GM12878 (cell line): ENCODE data around the gene CCN2.

ENCODE experiments used
- HCFC1 ChIP-seq: fragments of 150-350 bp; IDR thresholded peaks from 2 replicates; pipeline ENCODE4 v1.6.1; 2014; ENCODE audit warnings: low read length
- POLR2AphosphoS2 ChIP-seq: IDR thresholded peaks from 2 replicates; pipeline ENCODE4 v1.6.1; 2011; ENCODE audit warnings: low read depth, mild to moderate bottlenecking, low read length, improper control_type of control experiment, moderate library complexity
- TF ChIP-seq, protein P1 (sequence below): IDR thresholded peaks from 2 replicates; pipeline ENCODE4 v1.6.1; 2012; ENCODE audit warnings: mild to moderate bottlenecking, low read depth, low read length
- TF ChIP-seq, protein P2 (sequence below), 3 experiments: IDR thresholded peaks in 2 of 3; conservative IDR thresholded peaks in 1 of 3; 2 replicates each; pipeline ENCODE4 v1.5.1; 2011; ENCODE audit warnings: low read depth in 3 of 3, low read length in 3 of 3, mild to moderate bottlenecking in 3 of 3, control low read depth in 2 of 3, moderate library complexity in 2 of 3, inconsistent platforms in 1 of 3, mixed read lengths in 1 of 3; ENCODE audit not compliant: control insufficient read depth in 2 of 3, insufficient read depth in 1 of 3; ENCODE audit errors: extremely low read depth in 1 of 3
- TF ChIP-seq, protein P3 (sequence below): IDR thresholded peaks from 2 replicates; pipeline ENCODE4 v1.6.1; 2012; ENCODE audit warnings: improper control_type of control experiment, low read depth, low read length; ENCODE audit not compliant: insufficient replicate concordance

DNA sequence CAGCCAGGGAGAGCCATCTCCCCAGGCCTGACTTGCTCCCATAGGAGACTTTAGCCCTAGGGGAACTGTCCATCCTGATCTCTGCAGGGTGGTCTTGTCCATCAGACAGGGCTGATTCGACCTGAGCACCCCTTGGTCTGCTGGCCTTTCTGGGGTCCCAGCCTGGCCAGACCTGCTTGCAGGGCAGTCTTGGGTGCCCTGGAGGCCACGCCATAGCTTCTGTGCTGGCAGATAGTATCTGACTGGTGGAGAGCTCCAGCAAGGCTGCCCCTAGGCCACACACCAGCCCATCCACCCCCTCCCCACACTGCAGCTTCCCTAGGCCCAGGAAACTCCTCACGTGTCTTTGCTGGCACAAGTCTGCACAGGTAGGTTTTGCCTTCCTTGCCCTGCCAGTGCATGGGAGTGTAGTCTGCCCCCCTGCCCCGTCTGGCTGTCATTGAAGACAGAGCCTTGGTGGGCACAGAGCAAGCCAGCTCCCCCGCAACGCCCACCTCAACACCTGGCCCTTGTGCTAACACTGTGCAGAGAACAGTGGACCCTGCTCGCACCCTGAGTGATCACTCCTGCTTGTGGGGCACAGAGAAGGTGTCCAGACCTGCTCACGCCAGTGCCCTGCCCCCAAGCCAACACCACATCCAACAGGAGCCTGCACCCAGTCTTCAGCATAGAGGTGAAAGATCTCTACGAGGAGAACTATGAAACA, 32.4 kb downstream of the CCN2 start:
- TF ChIP-seq, protein P1, sequence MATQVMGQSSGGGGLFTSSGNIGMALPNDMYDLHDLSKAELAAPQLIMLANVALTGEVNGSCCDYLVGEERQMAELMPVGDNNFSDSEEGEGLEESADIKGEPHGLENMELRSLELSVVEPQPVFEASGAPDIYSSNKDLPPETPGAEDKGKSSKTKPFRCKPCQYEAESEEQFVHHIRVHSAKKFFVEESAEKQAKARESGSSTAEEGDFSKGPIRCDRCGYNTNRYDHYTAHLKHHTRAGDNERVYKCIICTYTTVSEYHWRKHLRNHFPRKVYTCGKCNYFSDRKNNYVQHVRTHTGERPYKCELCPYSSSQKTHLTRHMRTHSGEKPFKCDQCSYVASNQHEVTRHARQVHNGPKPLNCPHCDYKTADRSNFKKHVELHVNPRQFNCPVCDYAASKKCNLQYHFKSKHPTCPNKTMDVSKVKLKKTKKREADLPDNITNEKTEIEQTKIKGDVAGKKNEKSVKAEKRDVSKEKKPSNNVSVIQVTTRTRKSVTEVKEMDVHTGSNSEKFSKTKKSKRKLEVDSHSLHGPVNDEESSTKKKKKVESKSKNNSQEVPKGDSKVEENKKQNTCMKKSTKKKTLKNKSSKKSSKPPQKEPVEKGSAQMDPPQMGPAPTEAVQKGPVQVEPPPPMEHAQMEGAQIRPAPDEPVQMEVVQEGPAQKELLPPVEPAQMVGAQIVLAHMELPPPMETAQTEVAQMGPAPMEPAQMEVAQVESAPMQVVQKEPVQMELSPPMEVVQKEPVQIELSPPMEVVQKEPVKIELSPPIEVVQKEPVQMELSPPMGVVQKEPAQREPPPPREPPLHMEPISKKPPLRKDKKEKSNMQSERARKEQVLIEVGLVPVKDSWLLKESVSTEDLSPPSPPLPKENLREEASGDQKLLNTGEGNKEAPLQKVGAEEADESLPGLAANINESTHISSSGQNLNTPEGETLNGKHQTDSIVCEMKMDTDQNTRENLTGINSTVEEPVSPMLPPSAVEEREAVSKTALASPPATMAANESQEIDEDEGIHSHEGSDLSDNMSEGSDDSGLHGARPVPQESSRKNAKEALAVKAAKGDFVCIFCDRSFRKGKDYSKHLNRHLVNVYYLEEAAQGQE: no peak
- TF ChIP-seq, protein P2, sequence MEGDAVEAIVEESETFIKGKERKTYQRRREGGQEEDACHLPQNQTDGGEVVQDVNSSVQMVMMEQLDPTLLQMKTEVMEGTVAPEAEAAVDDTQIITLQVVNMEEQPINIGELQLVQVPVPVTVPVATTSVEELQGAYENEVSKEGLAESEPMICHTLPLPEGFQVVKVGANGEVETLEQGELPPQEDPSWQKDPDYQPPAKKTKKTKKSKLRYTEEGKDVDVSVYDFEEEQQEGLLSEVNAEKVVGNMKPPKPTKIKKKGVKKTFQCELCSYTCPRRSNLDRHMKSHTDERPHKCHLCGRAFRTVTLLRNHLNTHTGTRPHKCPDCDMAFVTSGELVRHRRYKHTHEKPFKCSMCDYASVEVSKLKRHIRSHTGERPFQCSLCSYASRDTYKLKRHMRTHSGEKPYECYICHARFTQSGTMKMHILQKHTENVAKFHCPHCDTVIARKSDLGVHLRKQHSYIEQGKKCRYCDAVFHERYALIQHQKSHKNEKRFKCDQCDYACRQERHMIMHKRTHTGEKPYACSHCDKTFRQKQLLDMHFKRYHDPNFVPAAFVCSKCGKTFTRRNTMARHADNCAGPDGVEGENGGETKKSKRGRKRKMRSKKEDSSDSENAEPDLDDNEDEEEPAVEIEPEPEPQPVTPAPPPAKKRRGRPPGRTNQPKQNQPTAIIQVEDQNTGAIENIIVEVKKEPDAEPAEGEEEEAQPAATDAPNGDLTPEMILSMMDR (IDR thresholded peaks at IDR 0.05 in 2 of 3, conservative IDR thresholded peaks at IDR 0.05 in 1 of 3; ENCODE audit: control insufficient read depth in 2 of 3, extremely low read depth in 1 of 3, insufficient read depth in 1 of 3, low read depth in 3 of 3, low read length in 3 of 3): no peak
- TF ChIP-seq HCFC1 (no peak), POLR2AphosphoS2 (no peak)
- TF ChIP-seq, protein P3, sequence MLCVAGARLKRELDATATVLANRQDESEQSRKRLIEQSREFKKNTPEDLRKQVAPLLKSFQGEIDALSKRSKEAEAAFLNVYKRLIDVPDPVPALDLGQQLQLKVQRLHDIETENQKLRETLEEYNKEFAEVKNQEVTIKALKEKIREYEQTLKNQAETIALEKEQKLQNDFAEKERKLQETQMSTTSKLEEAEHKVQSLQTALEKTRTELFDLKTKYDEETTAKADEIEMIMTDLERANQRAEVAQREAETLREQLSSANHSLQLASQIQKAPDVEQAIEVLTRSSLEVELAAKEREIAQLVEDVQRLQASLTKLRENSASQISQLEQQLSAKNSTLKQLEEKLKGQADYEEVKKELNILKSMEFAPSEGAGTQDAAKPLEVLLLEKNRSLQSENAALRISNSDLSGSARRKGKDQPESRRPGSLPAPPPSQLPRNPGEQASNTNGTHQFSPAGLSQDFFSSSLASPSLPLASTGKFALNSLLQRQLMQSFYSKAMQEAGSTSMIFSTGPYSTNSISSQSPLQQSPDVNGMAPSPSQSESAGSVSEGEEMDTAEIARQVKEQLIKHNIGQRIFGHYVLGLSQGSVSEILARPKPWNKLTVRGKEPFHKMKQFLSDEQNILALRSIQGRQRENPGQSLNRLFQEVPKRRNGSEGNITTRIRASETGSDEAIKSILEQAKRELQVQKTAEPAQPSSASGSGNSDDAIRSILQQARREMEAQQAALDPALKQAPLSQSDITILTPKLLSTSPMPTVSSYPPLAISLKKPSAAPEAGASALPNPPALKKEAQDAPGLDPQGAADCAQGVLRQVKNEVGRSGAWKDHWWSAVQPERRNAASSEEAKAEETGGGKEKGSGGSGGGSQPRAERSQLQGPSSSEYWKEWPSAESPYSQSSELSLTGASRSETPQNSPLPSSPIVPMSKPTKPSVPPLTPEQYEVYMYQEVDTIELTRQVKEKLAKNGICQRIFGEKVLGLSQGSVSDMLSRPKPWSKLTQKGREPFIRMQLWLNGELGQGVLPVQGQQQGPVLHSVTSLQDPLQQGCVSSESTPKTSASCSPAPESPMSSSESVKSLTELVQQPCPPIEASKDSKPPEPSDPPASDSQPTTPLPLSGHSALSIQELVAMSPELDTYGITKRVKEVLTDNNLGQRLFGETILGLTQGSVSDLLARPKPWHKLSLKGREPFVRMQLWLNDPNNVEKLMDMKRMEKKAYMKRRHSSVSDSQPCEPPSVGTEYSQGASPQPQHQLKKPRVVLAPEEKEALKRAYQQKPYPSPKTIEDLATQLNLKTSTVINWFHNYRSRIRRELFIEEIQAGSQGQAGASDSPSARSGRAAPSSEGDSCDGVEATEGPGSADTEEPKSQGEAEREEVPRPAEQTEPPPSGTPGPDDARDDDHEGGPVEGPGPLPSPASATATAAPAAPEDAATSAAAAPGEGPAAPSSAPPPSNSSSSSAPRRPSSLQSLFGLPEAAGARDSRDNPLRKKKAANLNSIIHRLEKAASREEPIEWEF: no peak
